ENCODE measurements around the gene BACE2. TPM values are rescaled to one million over a fixed set of nuclear protein-coding genes. Genes with fewer than 3 reads are reported as not detected.

BACE2 gene
- total RNA-seq, 3 donors from 2014 or later (not counting 1 experiment from before 2014, with no cell fraction given) = 0.12 to 10.3 (median 0.29) TPM

GRCh38 chr21:41289431-41289830 lies 121.5 kb downstream of the BACE2 start:
- no peaks in the 10 kb centered on the region for H3K9me3 ChIP-seq (ENCODE audit: control insufficient read depth, insufficient read depth, low read length)
- H3K4me1 ChIP-seq (ENCODE audit: control insufficient read depth, insufficient read depth, low read length) = peaks cover 6% of the 10 kb centered on the region
- TF ChIP-seq CTCF (IDR thresholded peaks at IDR 0.05) = no peak
- Mint-ChIP-seq H3K36me3 (no peaks in the 10 kb centered on the region), H3K4me3 (no peak overlapping the region), H3K27ac (no peak overlapping the region), H3K9me3 (no peaks in the 10 kb centered on the region), H3K27me3 (ENCODE audit: low read depth in 2 of 2) (peaks cover 27 to 41% of the 10 kb centered on the region in 2 donors), H3K4me1 (peaks cover 9 to 10% of the 10 kb centered on the region in 2 donors)
- no peak overlapping the region for H3K4me3 ChIP-seq (ENCODE audit: low read length)
- DNase-seq (no peak), ATAC-seq (no peak)
- WGBS (ENCODE audit: insufficient coverage) = 78% methylated on average over 13 of the region's 13 CpGs
- H3K27me3 ChIP-seq (ENCODE audit: control insufficient read depth, insufficient read depth, low read length) = no peaks in the 10 kb centered on the region
- no peak overlapping the region for H3K27ac ChIP-seq (ENCODE audit: low read length)
- intact Hi-C loops (cut with micrococcal nuclease) = loop anchor here (10.0 kb wide), 1 partner anchor 65 kb away; no protein-coding TSS in a partner anchor
- no peaks in the 10 kb centered on the region for H3K36me3 ChIP-seq (ENCODE audit: control insufficient read depth, insufficient read depth, low read length)

- Mint-ChIP-seq H3K4me1 (peaks cover 9 to 10% of the 10 kb centered on the region in 2 donors), H3K9me3 (no peaks in the 10 kb centered on the region), H3K27me3 (ENCODE audit: low read depth in 2 of 2) (peaks cover 30 to 44% of the 10 kb centered on the region in 2 donors), H3K27ac (no peak overlapping the region), H3K4me3 (no peak overlapping the region), H3K36me3 (no peaks in the 10 kb centered on the region)
- no peak for TF ChIP-seq CTCF (IDR thresholded peaks at IDR 0.05)
- no peaks in the 10 kb centered on the region for H3K36me3 ChIP-seq (ENCODE audit: control insufficient read depth, insufficient read depth, low read length)
- WGBS (ENCODE audit: insufficient coverage) = 79% methylated on average over 24 of the region's 24 CpGs
- no peaks in the 10 kb centered on the region for H3K27me3 ChIP-seq (ENCODE audit: control insufficient read depth, insufficient read depth, low read length)
- no peak for ATAC-seq
- intact Hi-C loops (cut with micrococcal nuclease) = no loop called here
- H3K9me3 ChIP-seq (ENCODE audit: control insufficient read depth, insufficient read depth, low read length) = no peaks in the 10 kb centered on the region
- no peak for DNase-seq
- H3K4me3 ChIP-seq (ENCODE audit: low read length) = no peak overlapping the region
- H3K4me1 ChIP-seq (ENCODE audit: control insufficient read depth, insufficient read depth, low read length) = peaks cover 6% of the 10 kb centered on the region
- H3K27ac ChIP-seq (ENCODE audit: low read length) = no peak overlapping the region
These were observed 122.3 kb downstream of the BACE2 start for GRCh38 chr21:41290106-41290799.

GRCh38 chr21:41294548-41295231 lies 126.7 kb downstream of the BACE2 start:
- WGBS (ENCODE audit: insufficient coverage) = no CpG with 5 or more reads among the region's 1 CpG
- no peak overlapping the region for H3K27ac Mint-ChIP-seq
- no peak for ATAC-seq
- intact Hi-C loops (cut with micrococcal nuclease) = no loop called here
- H3K4me1 Mint-ChIP-seq = peaks cover 9 to 10% of the 10 kb centered on the region in 2 donors
- H3K36me3 Mint-ChIP-seq = no peaks in the 10 kb centered on the region
- no peaks in the 10 kb centered on the region for H3K27me3 ChIP-seq (ENCODE audit: control insufficient read depth, insufficient read depth, low read length)
- H3K4me3 Mint-ChIP-seq = no peak overlapping the region
- no peaks in the 10 kb centered on the region for H3K9me3 ChIP-seq (ENCODE audit: control insufficient read depth, insufficient read depth, low read length)
- no peak overlapping the region for H3K27ac ChIP-seq (ENCODE audit: low read length)
- no peak for TF ChIP-seq CTCF (IDR thresholded peaks at IDR 0.05)
- no peaks in the 10 kb centered on the region for H3K9me3 Mint-ChIP-seq
- no peaks in the 10 kb centered on the region for H3K36me3 ChIP-seq (ENCODE audit: control insufficient read depth, insufficient read depth, low read length)
- H3K4me1 ChIP-seq (ENCODE audit: control insufficient read depth, insufficient read depth, low read length) = peaks cover 6% of the 10 kb centered on the region
- no peak overlapping the region for H3K4me3 ChIP-seq (ENCODE audit: low read length)
- H3K27me3 Mint-ChIP-seq (ENCODE audit: low read depth in 2 of 2) = peaks cover 25 to 27% of the 10 kb centered on the region in 2 donors
- no peak for DNase-seq

Measured in natural killer cell (primary cell).